GM18951 (cell line): ENCODE results near the gene IL1RAPL2.
"Not testable (repeated sequence)": the region's sequence is repeated elsewhere in the genome, so short reads cannot be mapped to it uniquely, and the experiment has no call there.

ENCODE experiments used
- POLR2A ChIP-seq: IDR thresholded peaks from 4 replicates; pipeline ENCODE4 v1.6.1; 2011; ENCODE audit warnings: mild to moderate bottlenecking; ENCODE audit not compliant: insufficient read length, insufficient read depth; ENCODE audit errors: extremely low read depth
- in situ Hi-C: fragments of 300-500 bp; cut with MboI; formaldehyde crosslinking; loops from one replicate; pipeline ENCODE4 v1.12.0; 2022; ENCODE audit warnings: low sequenced_read_pairs, mixed read lengths, inconsistent platforms; ENCODE audit not compliant: unreplicated experiment

Gene IL1RAPL2

GRCh38 chrX:105050921-105051320 is 484.9 kb downstream of the IL1RAPL2 start:
- in situ Hi-C loops, result no loop called here
- TF ChIP-seq POLR2A, result no peak

DNA sequence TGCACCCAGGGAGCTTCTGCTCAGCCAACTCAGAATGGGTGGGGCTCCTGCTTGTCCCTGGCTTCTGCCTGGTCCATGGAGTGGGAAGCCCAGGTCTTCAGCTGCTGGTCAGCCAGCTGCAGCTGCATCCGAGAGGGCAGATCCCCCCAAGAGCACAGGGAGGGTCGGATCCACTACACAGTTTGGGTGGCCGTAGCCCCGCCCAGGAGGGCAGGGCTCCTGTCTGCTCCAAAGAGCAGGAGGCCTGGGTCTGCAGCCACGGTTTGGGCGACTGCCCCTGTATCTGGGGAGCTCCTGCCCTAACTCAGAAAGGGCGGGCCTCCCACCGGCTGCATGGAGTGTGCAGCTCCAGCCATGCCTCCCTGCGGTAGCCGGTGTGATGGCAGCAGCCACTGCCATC is 485.4 kb downstream of the IL1RAPL2 start:
- in situ Hi-C loops, result no loop called here

GRCh38 chrX:105052926-105053325 is 486.9 kb downstream of the IL1RAPL2 start:
- no peak for TF ChIP-seq POLR2A
- in situ Hi-C loops, result no loop called here

More for the DNA sequence above, 485.4 kb downstream of the IL1RAPL2 start:
- no peak for TF ChIP-seq POLR2A

DNA sequence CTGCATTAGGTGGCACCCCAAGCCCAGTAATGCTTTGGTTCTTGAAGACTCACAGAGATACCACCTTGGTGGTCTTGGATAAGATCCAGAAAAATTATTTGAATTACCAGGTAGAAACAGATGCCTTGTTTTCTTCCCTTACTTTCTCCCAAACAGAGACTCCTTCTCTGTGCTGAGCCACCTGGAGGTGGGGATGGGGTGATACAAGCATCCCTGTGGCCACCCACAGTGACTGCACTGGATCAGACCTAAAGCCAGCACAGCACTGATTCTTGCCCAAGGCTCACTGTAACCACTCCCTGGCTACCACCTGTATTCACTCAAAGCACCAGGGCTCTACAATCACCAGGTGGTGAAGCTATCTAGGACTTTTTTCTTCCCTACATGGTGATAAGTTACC is 497.7 kb downstream of the IL1RAPL2 start:
- no peak for TF ChIP-seq POLR2A
- in situ Hi-C loops, result no loop called here

GRCh38 chrX:105098201-105098600 is 532.2 kb downstream of the IL1RAPL2 start:
- TF ChIP-seq POLR2A, result no peak
- in situ Hi-C loops, result no loop called here

DNA sequence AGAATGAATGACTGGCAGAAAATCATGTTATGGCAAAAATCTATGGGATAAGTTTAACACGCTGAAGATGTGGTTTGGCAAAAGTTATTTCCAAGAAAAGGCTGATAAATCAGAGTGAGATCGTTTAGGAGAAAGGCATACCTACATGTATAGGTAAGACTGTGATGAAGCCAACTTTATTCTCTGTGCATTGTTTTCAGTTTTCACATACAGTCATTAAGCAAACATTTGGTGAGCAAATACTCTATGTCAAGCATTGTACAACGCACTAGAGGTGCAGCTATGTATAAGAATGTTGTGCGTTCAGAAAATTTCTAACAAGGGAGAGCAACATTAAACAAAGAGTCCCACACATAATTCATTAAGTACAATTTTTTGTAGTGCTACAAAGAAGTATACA is 532.8 kb downstream of the IL1RAPL2 start:
- in situ Hi-C loops, result no loop called here
- TF ChIP-seq POLR2A, result no peak

GRCh38 chrX:105101378-105101777 is 535.4 kb downstream of the IL1RAPL2 start:
- TF ChIP-seq POLR2A, result no peak
- in situ Hi-C loops, result no loop called here

GRCh38 chrX:105109936-105110335 is 543.9 kb downstream of the IL1RAPL2 start:
- in situ Hi-C loops, result no loop called here
- no peak for TF ChIP-seq POLR2A

- in situ Hi-C loops, result no loop called here
- TF ChIP-seq POLR2A, result no peak
Measured at GRCh38 chrX:105114554-105115130, 548.6 kb downstream of the IL1RAPL2 start.

DNA sequence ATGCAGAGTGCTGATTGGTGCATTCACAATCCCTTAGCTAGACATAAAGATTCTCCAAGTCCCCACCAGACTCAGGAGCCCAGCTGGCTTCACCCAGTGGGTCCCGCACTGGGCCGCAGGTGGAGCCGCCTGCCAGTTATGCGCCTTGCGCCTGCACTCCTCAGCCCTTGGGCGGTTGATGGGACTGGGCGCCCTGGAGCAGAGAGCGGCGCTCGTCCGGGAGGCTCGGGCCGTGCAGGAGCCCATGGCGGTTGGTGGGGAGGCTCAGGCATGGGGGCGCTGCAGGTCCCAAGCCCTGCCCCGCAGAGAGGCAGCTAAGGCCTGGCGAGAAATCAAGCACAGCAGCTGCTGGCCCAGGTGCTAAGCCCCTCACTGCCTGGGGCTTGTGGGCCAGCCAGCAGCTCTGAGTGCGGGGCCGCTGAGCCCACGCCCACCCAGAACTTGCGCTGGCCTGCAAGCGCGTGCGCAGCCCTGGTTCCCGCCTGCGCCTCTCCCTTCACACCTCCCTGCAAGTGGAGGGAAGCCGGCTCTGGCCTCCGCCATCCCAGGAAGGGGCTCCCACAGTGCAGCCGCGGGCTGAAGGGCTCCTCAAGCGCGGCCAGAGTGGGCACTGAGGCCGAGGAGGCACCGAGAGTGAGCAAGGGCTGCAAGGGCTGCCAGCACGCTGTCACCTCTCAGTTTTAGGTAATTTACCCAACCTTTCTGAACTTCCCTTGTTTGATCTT is 549.8 kb downstream of the IL1RAPL2 start:
- in situ Hi-C loops, result not testable (repeated sequence)

GRCh38 chrX:105116486-105116885 is 550.5 kb downstream of the IL1RAPL2 start:
- in situ Hi-C loops, result no loop called here
- TF ChIP-seq POLR2A, result no peak

DNA sequence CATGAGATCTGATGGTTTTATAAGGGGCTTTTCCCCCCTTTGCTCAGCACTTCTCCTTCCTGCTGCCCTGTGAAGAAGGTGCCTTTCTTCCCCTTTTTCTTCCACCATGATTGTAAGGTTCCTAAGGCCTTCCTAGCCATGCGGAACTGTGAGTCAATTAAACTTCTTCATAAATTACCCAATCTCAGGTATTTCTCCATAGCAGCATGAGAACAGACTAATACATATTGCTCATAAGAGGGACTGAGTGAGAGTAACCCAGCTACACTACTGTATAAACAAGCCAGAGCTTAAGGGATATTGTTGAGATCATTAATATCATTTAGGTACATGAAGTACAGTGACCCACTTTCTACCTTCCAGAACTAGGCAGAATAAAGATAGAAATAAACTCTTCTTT is 551.6 kb downstream of the IL1RAPL2 start:
- in situ Hi-C loops, result no loop called here
- TF ChIP-seq POLR2A, result no peak

GRCh38 chrX:105120463-105120862 is 554.5 kb downstream of the IL1RAPL2 start:
- TF ChIP-seq POLR2A, result no peak
- in situ Hi-C loops, result no loop called here

GRCh38 chrX:105121186-105121585 is 555.2 kb downstream of the IL1RAPL2 start:
- no peak for TF ChIP-seq POLR2A
- in situ Hi-C loops, result no loop called here
